HepG2 (cell line): ENCODE data around the gene ZNF687.

Source experiments
- ARID2 ChIP-seq: sonication (generic); formaldehyde crosslinking; IDR thresholded peaks from 2 replicates; pipeline ENCODE4 v1.8.1; 2022; ENCODE audit warnings: mild to moderate bottlenecking, missing genetic modification reagents, borderline replicate concordance
- HCFC1 ChIP-seq: fragments of 150-350 bp; IDR thresholded peaks from 2 replicates; pipeline ENCODE4 v1.6.1; 2014; ENCODE audit warnings: low read depth, low read length
- HDAC2 ChIP-seq: sonication (generic); formaldehyde crosslinking; IDR thresholded peaks from 2 replicates; pipeline ENCODE4 v1.4.0; 2020; ENCODE audit warnings: missing genetic modification reagents
- POLR2A ChIP-seq, 2 experiments: IDR thresholded peaks; 2 replicates each; pipeline ENCODE4 v1.6.1; 2011; ENCODE audit warnings: low read depth in 2 of 2, low read length in 2 of 2, mild to moderate bottlenecking in 1 of 2, moderate library complexity in 1 of 2; ENCODE audit not compliant: insufficient read depth in 1 of 2
- SMARCC2 ChIP-seq: fragments of 450-650 bp; IDR thresholded peaks from 2 replicates; pipeline ENCODE4 v1.6.1; 2017; ENCODE audit warnings: antibody characterized with exemption, mild to moderate bottlenecking
- SP1 ChIP-seq, 2 experiments: fragments of 450-650 bp in 1 of 2; sonication (generic) in 1 of 2; formaldehyde crosslinking in 1 of 2; IDR thresholded peaks; 2 replicates each; pipeline versions ENCODE4 v1.4.0 to v1.6.1; 2016 to 2020; ENCODE audit warnings: missing genetic modification reagents in 1 of 2
- ZNF143 ChIP-seq: sonication (generic); formaldehyde crosslinking; IDR thresholded peaks from 2 replicates; pipeline ENCODE4 v1.4.0; 2020; ENCODE audit warnings: missing genetic modification reagents
- ZNF350 ChIP-seq: sonication (generic); formaldehyde crosslinking; IDR thresholded peaks from 2 replicates; pipeline ENCODE4 v1.4.0; 2020; ENCODE audit warnings: mild to moderate bottlenecking, low read depth, missing genetic modification reagents, borderline replicate concordance
- TF ChIP-seq, protein P1 (sequence below): sonication (generic); formaldehyde crosslinking; IDR thresholded peaks from 2 replicates; pipeline ENCODE4 v1.4.0; 2020; ENCODE audit warnings: missing genetic modification reagents
- TF ChIP-seq, protein P2 (sequence below): sonication (generic); formaldehyde crosslinking; IDR thresholded peaks from 2 replicates; pipeline ENCODE4 v1.4.0; 2020; ENCODE audit warnings: missing genetic modification reagents, borderline replicate concordance
- TF ChIP-seq, protein P3 (sequence below): sonication (generic); formaldehyde crosslinking; IDR thresholded peaks from 2 replicates; pipeline ENCODE4 v1.5.0; 2020; ENCODE audit warnings: mild to moderate bottlenecking, missing genetic modification reagents, moderate library complexity

DNA sequence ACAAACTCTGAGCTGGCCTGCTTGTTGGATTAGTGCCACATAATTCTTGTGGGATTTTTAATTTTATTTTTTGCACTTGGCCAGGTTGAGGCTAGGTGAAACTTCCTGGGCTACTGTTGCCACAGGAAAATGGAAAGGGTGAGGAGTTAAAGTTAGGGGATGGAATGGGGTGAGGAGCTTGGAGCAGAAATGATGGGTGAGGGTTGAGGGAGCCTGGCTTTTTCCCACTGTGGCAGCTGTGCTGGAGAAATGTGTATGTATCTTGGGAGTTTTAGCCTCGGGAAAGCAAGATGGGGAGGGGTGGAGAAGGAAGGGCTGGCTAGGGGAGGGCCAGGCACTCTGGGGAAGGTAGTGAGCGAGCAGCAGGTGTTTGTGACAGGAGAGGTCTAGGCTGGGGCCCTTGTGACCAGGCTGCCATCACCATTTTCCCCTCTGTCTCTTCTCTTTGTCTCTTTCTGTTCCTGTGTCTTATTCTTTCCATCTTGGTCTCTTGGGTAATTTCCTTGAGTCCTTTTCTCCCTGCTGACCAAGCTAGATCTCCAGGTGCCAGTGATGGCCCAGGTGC, 2.0 kb downstream of the ZNF687 start:
- TF ChIP-seq ZNF350 (CRISPR knock-in tag) (no peak), ZNF143 (no peak), HCFC1 (no peak), SP1 (IDR thresholded peaks at IDR 0.05) (no peak), SP1 (CRISPR knock-in tag; IDR thresholded peaks at IDR 0.05) (no peak), HDAC2 (CRISPR knock-in tag) (no peak), ARID2 (CRISPR knock-in tag) (no peak), POLR2A (IDR thresholded peaks at IDR 0.05; ENCODE audit: insufficient read depth in 1 of 2, low read depth in 2 of 2, low read length in 2 of 2) (no peak), SMARCC2 (no peak)
- TF ChIP-seq, protein P1, sequence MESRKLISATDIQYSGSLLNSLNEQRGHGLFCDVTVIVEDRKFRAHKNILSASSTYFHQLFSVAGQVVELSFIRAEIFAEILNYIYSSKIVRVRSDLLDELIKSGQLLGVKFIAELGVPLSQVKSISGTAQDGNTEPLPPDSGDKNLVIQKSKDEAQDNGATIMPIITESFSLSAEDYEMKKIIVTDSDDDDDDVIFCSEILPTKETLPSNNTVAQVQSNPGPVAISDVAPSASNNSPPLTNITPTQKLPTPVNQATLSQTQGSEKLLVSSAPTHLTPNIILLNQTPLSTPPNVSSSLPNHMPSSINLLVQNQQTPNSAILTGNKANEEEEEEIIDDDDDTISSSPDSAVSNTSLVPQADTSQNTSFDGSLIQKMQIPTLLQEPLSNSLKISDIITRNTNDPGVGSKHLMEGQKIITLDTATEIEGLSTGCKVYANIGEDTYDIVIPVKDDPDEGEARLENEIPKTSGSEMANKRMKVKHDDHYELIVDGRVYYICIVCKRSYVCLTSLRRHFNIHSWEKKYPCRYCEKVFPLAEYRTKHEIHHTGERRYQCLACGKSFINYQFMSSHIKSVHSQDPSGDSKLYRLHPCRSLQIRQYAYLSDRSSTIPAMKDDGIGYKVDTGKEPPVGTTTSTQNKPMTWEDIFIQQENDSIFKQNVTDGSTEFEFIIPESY, result no peak
- TF ChIP-seq, protein P2, sequence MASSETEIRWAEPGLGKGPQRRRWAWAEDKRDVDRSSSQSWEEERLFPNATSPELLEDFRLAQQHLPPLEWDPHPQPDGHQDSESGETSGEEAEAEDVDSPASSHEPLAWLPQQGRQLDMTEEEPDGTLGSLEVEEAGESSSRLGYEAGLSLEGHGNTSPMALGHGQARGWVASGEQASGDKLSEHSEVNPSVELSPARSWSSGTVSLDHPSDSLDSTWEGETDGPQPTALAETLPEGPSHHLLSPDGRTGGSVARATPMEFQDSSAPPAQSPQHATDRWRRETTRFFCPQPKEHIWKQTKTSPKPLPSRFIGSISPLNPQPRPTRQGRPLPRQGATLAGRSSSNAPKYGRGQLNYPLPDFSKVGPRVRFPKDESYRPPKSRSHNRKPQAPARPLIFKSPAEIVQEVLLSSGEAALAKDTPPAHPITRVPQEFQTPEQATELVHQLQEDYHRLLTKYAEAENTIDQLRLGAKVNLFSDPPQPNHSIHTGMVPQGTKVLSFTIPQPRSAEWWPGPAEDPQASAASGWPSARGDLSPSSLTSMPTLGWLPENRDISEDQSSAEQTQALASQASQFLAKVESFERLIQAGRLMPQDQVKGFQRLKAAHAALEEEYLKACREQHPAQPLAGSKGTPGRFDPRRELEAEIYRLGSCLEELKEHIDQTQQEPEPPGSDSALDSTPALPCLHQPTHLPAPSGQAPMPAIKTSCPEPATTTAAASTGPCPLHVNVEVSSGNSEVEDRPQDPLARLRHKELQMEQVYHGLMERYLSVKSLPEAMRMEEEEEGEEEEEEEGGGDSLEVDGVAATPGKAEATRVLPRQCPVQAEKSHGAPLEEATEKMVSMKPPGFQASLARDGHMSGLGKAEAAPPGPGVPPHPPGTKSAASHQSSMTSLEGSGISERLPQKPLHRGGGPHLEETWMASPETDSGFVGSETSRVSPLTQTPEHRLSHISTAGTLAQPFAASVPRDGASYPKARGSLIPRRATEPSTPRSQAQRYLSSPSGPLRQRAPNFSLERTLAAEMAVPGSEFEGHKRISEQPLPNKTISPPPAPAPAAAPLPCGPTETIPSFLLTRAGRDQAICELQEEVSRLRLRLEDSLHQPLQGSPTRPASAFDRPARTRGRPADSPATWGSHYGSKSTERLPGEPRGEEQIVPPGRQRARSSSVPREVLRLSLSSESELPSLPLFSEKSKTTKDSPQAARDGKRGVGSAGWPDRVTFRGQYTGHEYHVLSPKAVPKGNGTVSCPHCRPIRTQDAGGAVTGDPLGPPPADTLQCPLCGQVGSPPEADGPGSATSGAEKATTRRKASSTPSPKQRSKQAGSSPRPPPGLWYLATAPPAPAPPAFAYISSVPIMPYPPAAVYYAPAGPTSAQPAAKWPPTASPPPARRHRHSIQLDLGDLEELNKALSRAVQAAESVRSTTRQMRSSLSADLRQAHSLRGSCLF, result no peak
- TF ChIP-seq, protein P3, sequence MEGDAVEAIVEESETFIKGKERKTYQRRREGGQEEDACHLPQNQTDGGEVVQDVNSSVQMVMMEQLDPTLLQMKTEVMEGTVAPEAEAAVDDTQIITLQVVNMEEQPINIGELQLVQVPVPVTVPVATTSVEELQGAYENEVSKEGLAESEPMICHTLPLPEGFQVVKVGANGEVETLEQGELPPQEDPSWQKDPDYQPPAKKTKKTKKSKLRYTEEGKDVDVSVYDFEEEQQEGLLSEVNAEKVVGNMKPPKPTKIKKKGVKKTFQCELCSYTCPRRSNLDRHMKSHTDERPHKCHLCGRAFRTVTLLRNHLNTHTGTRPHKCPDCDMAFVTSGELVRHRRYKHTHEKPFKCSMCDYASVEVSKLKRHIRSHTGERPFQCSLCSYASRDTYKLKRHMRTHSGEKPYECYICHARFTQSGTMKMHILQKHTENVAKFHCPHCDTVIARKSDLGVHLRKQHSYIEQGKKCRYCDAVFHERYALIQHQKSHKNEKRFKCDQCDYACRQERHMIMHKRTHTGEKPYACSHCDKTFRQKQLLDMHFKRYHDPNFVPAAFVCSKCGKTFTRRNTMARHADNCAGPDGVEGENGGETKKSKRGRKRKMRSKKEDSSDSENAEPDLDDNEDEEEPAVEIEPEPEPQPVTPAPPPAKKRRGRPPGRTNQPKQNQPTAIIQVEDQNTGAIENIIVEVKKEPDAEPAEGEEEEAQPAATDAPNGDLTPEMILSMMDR (CRISPR knock-in tag), result no peak
